KMS-11 (cell line): ENCODE measurements around the gene AANAT.
"Not testable (repeated sequence)": the region's sequence is repeated elsewhere in the genome, so short reads cannot be mapped to it uniquely, and the experiment has no call there.

Experiments
- H2AFZ ChIP-seq: fragments of 200-600 bp; sonication (generic); 2 replicates; pipeline ENCODE4 v1.6.1; 2016; ENCODE audit warnings: antibody characterized with exemption, mixed run types, low read depth
- H3K27ac ChIP-seq: fragments of 200-600 bp; sonication (generic); 2 replicates; pipeline ENCODE4 v1.6.1; 2016; ENCODE audit warnings: mild to moderate bottlenecking, mixed run types
- H3K27me3 ChIP-seq: fragments of 200-600 bp; sonication (generic); 2 replicates; pipeline ENCODE4 v1.6.1; 2017; ENCODE audit warnings: mild to moderate bottlenecking, low read depth, mixed run types, moderate library complexity; ENCODE audit not compliant: insufficient read depth
- H3K36me3 ChIP-seq: fragments of 200-600 bp; sonication (generic); 2 replicates; pipeline ENCODE4 v1.6.1; 2017; ENCODE audit warnings: mild to moderate bottlenecking, mixed run types; ENCODE audit not compliant: insufficient read depth
- H3K4me1 ChIP-seq: fragments of 200-600 bp; sonication (generic); 2 replicates; pipeline ENCODE4 v1.6.1; 2016; ENCODE audit warnings: mild to moderate bottlenecking, low read depth, mixed run types; ENCODE audit not compliant: poor library complexity, severe bottlenecking
- H3K4me2 ChIP-seq: fragments of 200-600 bp; sonication (generic); 2 replicates; pipeline ENCODE4 v1.7.0; 2016; ENCODE audit warnings: mild to moderate bottlenecking, mixed run types
- H3K4me3 ChIP-seq: fragments of 200-600 bp; sonication (generic); IDR thresholded peaks from 2 replicates; pipeline ENCODE4 v1.6.1; 2017; ENCODE audit warnings: low read depth, low read length, mixed read lengths; ENCODE audit not compliant: insufficient read depth
- H3K79me2 ChIP-seq: fragments of 200-600 bp; sonication (generic); 2 replicates; pipeline ENCODE4 v1.6.1; 2016; ENCODE audit warnings: low read depth, mixed run types; ENCODE audit not compliant: insufficient read depth
- H3K9ac ChIP-seq: fragments of 200-600 bp; sonication (generic); 2 replicates; pipeline ENCODE4 v1.6.1; 2016; ENCODE audit warnings: mild to moderate bottlenecking, mixed run types
- H4K20me1 ChIP-seq: fragments of 200-600 bp; sonication (generic); 2 replicates; pipeline ENCODE4 v1.6.1; 2016; ENCODE audit warnings: mild to moderate bottlenecking, mixed run types; ENCODE audit not compliant: insufficient read depth
- TF ChIP-seq, protein P1 (sequence below): fragments of 200-600 bp; sonication (generic); conservative IDR thresholded peaks from 2 replicates; pipeline ENCODE4 v1.6.1; 2017; ENCODE audit warnings: low read depth, mild to moderate bottlenecking, antibody characterized with exemption, low read length, moderate library complexity, mixed read lengths

AANAT gene

DNA sequence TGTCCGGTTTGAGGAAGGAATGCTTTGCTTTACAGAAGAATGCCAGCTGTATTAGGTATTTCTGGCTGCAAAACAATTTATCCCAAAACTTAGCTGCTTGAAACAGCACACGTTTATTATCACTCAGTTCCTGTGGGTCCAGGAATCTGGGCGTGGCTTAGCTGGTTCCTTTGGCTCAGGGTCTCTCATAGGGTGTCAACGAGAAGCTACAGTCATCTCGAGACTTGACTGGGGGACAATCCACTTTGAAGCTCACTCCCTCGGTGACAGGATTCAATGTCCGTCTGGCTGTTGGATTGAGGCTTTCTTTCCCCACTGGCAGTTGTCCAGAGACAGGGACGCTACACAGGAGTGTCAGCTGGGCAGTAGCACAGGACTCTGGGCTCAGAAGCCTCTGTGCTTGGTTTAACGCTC lies 43.4 kb downstream of the AANAT start:
- H3K4me2 ChIP-seq, result no peak overlapping the region
- no peaks in the 10 kb centered on the region for H3K79me2 ChIP-seq
- H3K4me1 ChIP-seq, result peaks cover 19% of the 10 kb centered on the region
- no peak overlapping the region for H3K4me3 ChIP-seq
- no peaks in the 10 kb centered on the region; the same call in 1 of the 2 replicates for H3K27me3 ChIP-seq
- no peak overlapping the region for H3K27ac ChIP-seq
- no peak overlapping the region for H2AFZ ChIP-seq
- no peaks in the 10 kb centered on the region for H4K20me1 ChIP-seq
- TF ChIP-seq, protein P1, sequence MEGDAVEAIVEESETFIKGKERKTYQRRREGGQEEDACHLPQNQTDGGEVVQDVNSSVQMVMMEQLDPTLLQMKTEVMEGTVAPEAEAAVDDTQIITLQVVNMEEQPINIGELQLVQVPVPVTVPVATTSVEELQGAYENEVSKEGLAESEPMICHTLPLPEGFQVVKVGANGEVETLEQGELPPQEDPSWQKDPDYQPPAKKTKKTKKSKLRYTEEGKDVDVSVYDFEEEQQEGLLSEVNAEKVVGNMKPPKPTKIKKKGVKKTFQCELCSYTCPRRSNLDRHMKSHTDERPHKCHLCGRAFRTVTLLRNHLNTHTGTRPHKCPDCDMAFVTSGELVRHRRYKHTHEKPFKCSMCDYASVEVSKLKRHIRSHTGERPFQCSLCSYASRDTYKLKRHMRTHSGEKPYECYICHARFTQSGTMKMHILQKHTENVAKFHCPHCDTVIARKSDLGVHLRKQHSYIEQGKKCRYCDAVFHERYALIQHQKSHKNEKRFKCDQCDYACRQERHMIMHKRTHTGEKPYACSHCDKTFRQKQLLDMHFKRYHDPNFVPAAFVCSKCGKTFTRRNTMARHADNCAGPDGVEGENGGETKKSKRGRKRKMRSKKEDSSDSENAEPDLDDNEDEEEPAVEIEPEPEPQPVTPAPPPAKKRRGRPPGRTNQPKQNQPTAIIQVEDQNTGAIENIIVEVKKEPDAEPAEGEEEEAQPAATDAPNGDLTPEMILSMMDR, result no peak
- H3K9ac ChIP-seq, result no peak overlapping the region
- no peaks in the 10 kb centered on the region for H3K36me3 ChIP-seq

DNA sequence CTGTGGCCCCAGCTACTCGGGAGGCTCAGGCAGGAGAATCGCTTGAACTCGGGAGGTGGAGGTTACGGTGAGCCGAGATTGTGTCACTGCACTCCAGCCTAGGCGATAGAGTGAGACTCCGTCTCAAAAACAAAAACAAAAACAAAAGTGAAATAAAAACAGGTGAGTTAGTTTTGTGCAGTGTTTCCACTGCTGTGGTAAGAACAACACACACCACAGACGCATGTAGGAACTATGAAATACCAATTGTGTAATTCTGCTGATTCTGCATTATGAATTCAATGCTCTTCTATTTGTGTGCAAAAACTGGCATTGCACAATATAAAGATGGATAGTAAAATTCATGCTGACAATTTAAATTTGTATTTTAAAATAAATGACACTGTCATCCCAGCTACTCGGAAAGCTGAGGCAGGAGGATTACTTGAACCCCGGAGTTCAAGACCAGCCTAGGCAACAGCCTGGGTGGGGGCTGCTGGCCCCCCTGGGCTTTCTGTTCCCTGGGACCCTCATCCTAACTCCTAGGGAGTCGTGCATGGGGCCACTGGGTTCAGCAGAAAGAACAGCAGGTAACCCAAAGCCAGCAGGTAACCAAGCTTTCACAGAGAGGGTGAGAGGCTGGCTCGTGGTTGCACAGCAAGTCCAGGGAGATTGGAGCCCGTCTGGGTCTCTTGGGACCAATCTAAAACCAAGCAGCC lies 44.4 kb downstream of the AANAT start:
- Histone ChIP-seq H3K4me3 (no peak overlapping the region), H3K4me1 (peaks cover 11% of the 10 kb centered on the region), H3K27me3 (no peaks in the 10 kb centered on the region; the same call in 1 of the 2 replicates), H3K36me3 (no peaks in the 10 kb centered on the region), H3K79me2 (no peaks in the 10 kb centered on the region), H3K4me2 (no peak overlapping the region), H4K20me1 (no peaks in the 10 kb centered on the region), H3K9ac (no peak overlapping the region), H3K27ac (no peak overlapping the region), H2AFZ (no peak overlapping the region)
- TF ChIP-seq, protein P1, result no peak

DNA sequence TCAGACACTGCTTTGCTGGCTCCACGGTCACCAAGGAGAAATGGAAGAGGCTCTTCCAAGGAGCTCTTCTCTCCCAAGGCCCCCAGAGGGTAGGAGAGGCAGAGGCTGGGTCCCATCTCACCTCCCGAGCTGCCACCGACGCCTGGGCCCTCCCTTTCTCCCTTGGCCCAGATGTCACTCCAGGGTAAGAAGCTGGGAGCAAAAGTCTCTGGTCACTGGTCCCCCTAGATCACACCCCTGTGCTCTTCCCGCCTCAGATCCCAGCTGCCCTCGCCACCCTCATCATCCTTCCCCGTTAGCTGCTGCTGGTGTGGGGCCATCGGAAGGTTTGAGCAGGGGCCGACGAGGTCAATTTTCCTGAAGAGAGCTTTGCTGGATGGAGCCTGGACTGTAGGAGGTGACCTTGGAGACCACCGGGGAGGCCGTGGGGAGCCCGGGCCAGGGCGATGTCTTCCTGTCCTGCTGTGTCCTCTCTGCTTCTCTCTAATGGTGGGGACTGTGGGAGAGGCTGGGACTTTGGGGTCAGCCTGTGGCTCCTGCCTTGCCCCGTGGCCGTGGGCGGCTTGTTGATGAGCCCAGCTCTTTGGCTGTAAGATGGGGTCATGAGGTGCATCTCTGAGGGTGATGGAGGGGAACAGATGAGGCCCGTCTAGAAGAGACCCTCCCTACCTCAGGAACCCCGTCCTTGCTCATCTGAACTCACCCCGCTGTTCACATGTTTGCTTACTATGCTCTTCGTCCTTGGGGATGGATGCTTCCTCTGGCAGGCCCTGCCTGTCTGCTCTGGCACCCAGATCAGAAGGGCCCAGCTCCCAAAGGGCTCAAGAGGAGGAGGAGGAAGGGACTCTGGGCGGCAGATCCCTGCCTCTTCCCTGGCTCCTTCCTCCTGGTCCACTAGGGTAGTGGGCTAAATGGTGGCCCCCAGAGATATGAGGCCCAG lies 45.2 kb downstream of the AANAT start:
- Histone ChIP-seq H3K4me3 (no peak overlapping the region), H2AFZ (no peak overlapping the region), H3K4me1 (peaks cover 9% of the 10 kb centered on the region), H3K27me3 (no peaks in the 10 kb centered on the region), H3K79me2 (no peaks in the 10 kb centered on the region), H3K36me3 (no peaks in the 10 kb centered on the region), H3K9ac (no peak overlapping the region), H3K4me2 (no peak overlapping the region), H3K27ac (no peak overlapping the region), H4K20me1 (no peaks in the 10 kb centered on the region)
- TF ChIP-seq, protein P1, result no peak

DNA sequence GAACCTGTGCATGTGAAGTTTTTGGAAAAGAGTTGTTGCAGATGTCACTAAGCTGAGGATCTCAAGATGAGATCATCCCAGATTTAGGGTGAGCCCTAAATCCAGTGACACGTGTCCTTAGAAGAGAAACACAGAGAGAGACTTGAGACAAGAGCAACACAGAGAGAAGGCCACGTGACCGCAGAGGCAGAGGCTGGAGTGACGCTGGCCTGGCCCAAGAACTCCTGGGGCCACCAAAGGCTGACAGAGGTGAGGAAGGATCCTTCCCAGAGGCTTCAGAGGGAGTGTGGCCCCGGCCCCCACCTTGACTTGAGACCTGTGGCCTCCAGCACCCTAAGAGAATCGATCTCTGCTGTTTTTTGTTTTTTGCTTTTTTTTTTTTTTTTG lies 45.9 kb downstream of the AANAT start:
- peaks cover 9% of the 10 kb centered on the region for H3K4me1 ChIP-seq
- H3K79me2 ChIP-seq, result no peaks in the 10 kb centered on the region
- no peak overlapping the region for H3K4me3 ChIP-seq
- no peaks in the 10 kb centered on the region for H4K20me1 ChIP-seq
- TF ChIP-seq, protein P1, result no peak
- H3K4me2 ChIP-seq, result no peak overlapping the region
- no peak overlapping the region for H2AFZ ChIP-seq
- H3K27ac ChIP-seq, result no peak overlapping the region
- no peaks in the 10 kb centered on the region for H3K27me3 ChIP-seq
- no peaks in the 10 kb centered on the region for H3K36me3 ChIP-seq
- no peak overlapping the region for H3K9ac ChIP-seq

DNA sequence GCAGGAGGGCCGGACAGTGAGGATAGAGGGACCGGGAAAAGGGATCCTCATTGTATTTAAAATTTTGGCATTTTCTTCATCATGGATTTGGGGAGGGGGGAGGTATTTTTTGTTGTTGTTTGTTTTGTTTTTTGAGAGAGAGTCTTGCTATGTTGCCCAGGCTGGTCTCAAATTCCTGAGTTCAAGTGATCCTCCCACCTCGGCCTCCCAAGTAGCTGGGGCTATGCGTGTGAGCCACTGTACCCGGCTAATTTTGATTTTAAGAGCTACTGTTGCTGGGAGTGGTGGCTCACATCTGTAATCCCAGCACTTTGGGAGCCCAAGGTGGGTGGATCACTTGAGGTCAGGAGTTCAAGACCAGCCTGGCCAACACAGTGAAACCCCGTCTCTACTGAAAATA lies 47.0 kb downstream of the AANAT start:
- not testable (repeated sequence) for H3K9ac ChIP-seq, H3K4me2 ChIP-seq, H2AFZ ChIP-seq

More for the DNA sequence above, 47.0 kb downstream of the AANAT start:
- not testable (repeated sequence) for H3K4me1 ChIP-seq, H3K79me2 ChIP-seq, H3K4me3 ChIP-seq, H3K27me3 ChIP-seq, H3K27ac ChIP-seq, H3K36me3 ChIP-seq, H4K20me1 ChIP-seq
